Sigmoid colon (tissue), 4 donors: ENCODE measurements around the gene LCORL.

ENCODE experiments used
- CTCF ChIP-seq, 4 experiments: fragments of 450-650 bp in 3 of 4; fragments of 200-600 bp in 1 of 4; IDR thresholded peaks; one replicate each; pipeline ENCODE4 v1.5.1; 2016 to 2019; ENCODE audit warnings: antibody characterized with exemption in 4 of 4, mild to moderate bottlenecking in 3 of 4, moderate library complexity in 2 of 4
- POLR2AphosphoS5 ChIP-seq, 4 donors: sonication (generic); formaldehyde crosslinking; IDR thresholded peaks; one replicate each; pipeline ENCODE4 v1.6.1; 2017; ENCODE audit warnings: antibody characterized with exemption in 4 of 4

- no peak for TF ChIP-seq POLR2AphosphoS5 (IDR thresholded peaks at IDR 0.05)
- no peak for TF ChIP-seq CTCF (IDR thresholded peaks at IDR 0.05)
These were observed 55.2 kb downstream of the LCORL start for GRCh38 chr4:17966312-17966711.
